Pancreas (tissue), 10 donors: Measurements from ENCODE around the gene ZDHHC11B. TPM values are rescaled to one million over a fixed set of nuclear protein-coding genes. Genes with fewer than 3 reads are reported as not detected.

Experiments
- ATAC-seq, 4 donors: fragments of 200-7000 bp; cut with Tn5 transposase; one replicate each; pipeline versions ENCODE4 v1.8.0 to v1.9.1; 2020; ENCODE audit warnings: mild to moderate bottlenecking in 4 of 4, moderate library complexity in 4 of 4
- DNase-seq, 6 donors: peaks; one replicate each; pipeline ENCODE4 v3.0.0-alpha.2; 2020
- FAIRE-seq: peaks from 2 replicates; lab custom pipeline; 2012; peaks lifted over from hg19 to GRCh38; lab: Jason Lieb, UNC
- H3K27ac ChIP-seq, 4 donors: fragments of 200-600 bp; sonication (generic); 1 replicate in 3 of 4; 2 replicates in 1 of 4; pipeline versions ENCODE4 v1.5.0 to v1.8.0; 2020
- H3K27me3 ChIP-seq, 4 donors: fragments of 200-600 bp; one replicate each; pipeline ENCODE4 v1.8.0; 2021
- H3K36me3 ChIP-seq, 3 donors: fragments of 200-600 bp; sonication (generic) in 1 of 3; one replicate each; pipeline versions ENCODE4 v1.5.0 to v1.8.0; 2020 to 2021
- H3K4me1 ChIP-seq, 3 donors: fragments of 200-600 bp; one replicate each; pipeline ENCODE4 v1.8.0; 2021
- H3K4me3 ChIP-seq, 4 donors: fragments of 200-600 bp; sonication (generic) in 2 of 4; one replicate each; pipeline versions ENCODE4 v1.5.0 to v1.8.0; 2020 to 2021
- H3K9me3 ChIP-seq, 4 donors: fragments of 200-600 bp; one replicate each; pipeline ENCODE4 v1.8.0; 2021
- WGBS, 2 donors: extraction: QIAGEN DNeasy Blood & Tissue Kit; methylation state at CpG; one replicate each; pipeline ENCODE4 v1.1.7; 2013; 5-methylcytosine and 5-hydroxymethylcytosine counted together
- intact Hi-C, 3 donors: fragments of 100-400 bp; cut with DNase I; formaldehyde crosslinking; loops; one replicate each; pipeline versions ENCODE4 v1.11.1 to v1.14.2; 2022
- polyA plus RNA-seq, 2 donors: library from polyadenylated mRNA; stranded (reverse); fragments of 200-250 nt; gene quantifications; one replicate each; pipeline ENCODE4 v1.2.3, GENCODE V29; 2013
- total RNA-seq, 6 donors: library from RNA; stranded (reverse); fragmentation: NEBNext Ultra II Directional in 4 of 6; extraction: Animal tissue kit (Norgen Biotek cat#: 25700) in 4 of 6; gene quantifications; one replicate each; pipeline versions ENCODE4 v1.2.1 to v1.2.4, GENCODE V29; 2021 to 2023
- TF ChIP-seq, protein P1 (sequence below), 4 donors: fragments of 200-600 bp; sonication (generic) in 3 of 4; IDR thresholded peaks; one replicate each; pipeline versions ENCODE4 v1.5.0 to v1.8.0; 2021; ENCODE audit warnings: antibody characterized with exemption in 4 of 4
- donor health status: healthy with polysubstance abuse.
- donor health status: DM: no; HTN: no; CAD: no; lungs with moderate emphysema.
- donor health status: DM: no; HTN: no; CAD: no.
- donor health status: control.
- donor health status: control.
- donor health status: Bipolar disorder and iron deficiency.
- donor health status: DM: yes; HTN: yes; CAD: no.
- donor health status: DM: no; HTN: no; CAD: no.
- donor health status: DM: no; HTN: no; CAD: no.
- donor health status: DM: yes; HTN: yes; CAD: no.

Gene ZDHHC11B
- total and polyA plus RNA-seq, 8 donors, result 2.8 to 19.9 (median 6.2) TPM

DNA sequence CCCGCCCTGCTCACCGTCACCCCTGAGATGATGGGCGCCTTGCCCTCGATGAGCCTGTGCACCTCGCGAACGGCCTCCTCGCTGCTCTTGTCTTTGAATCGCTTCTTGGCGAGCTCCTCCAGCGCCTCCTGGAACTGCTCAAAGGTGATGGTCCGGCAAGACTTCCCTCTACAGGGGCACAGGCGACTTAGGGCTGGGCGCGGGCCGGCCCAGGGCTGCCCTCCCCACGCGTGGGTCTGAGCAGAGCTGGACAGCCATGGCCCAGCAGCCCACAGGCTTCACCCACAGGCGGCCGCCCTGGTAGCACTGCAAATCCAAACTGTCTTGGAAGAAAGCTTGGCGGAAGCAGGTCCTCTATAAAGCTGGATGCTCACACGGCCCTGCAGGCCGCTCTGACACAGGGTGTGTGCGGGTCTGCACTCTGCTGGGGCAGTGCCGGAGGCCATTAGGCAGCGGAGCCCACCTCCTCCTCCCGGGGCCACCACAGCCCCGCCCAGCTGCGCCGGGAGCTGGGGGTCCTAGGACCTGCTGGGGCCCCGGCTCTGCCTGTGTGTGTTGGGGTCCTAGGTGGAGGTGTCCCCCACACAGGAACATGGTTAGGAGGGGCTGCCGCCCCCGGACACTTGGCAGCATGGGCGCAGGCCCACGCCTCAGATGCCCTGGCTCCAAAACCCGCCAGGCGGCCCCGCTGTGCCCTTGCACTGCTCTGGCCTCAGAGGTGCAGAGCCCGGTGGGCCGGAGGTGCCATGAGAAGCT lies 118.4 kb downstream of the ZDHHC11B start:
- Histone ChIP-seq H3K27ac (no peak overlapping the region), H3K4me3 (no peak overlapping the region), H3K4me1 (no peaks in the 10 kb centered on the region), H3K36me3 (no peaks in the 10 kb centered on the region), H3K27me3 (no peaks in the 10 kb centered on the region), H3K9me3 (no peaks in the 10 kb centered on the region)
- intact Hi-C loops, result no loop called here
- ATAC-seq (no peak), FAIRE-seq (no peak), DNase-seq (peak in 3 of 6 donors; percentile 23 to 72 (median 56))
- TF ChIP-seq, protein P1, sequence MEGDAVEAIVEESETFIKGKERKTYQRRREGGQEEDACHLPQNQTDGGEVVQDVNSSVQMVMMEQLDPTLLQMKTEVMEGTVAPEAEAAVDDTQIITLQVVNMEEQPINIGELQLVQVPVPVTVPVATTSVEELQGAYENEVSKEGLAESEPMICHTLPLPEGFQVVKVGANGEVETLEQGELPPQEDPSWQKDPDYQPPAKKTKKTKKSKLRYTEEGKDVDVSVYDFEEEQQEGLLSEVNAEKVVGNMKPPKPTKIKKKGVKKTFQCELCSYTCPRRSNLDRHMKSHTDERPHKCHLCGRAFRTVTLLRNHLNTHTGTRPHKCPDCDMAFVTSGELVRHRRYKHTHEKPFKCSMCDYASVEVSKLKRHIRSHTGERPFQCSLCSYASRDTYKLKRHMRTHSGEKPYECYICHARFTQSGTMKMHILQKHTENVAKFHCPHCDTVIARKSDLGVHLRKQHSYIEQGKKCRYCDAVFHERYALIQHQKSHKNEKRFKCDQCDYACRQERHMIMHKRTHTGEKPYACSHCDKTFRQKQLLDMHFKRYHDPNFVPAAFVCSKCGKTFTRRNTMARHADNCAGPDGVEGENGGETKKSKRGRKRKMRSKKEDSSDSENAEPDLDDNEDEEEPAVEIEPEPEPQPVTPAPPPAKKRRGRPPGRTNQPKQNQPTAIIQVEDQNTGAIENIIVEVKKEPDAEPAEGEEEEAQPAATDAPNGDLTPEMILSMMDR (IDR thresholded peaks at IDR 0.05), result no peak
- 93 to 94% methylated on average over 40 of the region's 40 CpGs for WGBS, 2 donors

DNA sequence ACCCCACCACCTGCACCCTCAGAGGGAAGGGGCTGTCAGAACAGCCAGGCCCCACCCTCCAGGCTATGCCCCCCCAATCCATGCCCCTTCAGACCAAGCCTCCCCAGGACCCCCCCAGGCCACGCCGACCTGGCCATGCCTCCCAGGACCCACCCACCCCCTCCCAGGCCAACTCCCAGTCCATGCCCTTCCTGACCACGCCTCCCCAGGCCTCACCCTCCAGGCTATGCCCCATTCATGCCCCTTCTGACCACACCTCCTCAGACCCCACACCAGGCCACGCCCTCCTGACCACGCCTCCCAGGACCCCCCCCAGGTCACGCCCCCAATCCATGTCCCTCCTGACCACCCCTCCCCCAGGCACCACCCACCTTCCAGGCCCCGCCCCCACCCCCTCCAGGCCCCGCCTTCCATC lies 119.0 kb downstream of the ZDHHC11B start:
- WGBS, 2 donors, result 75% methylated on average over 5 to 8 of the region's 8 CpGs
- Histone ChIP-seq H3K36me3 (no peaks in the 10 kb centered on the region), H3K27ac (no peak overlapping the region), H3K4me1 (no peaks in the 10 kb centered on the region), H3K27me3 (no peaks in the 10 kb centered on the region), H3K4me3 (no peak overlapping the region), H3K9me3 (no peaks in the 10 kb centered on the region)
- ATAC-seq (no peak), FAIRE-seq (no peak), DNase-seq (peak in 2 of 6 donors; percentile 33 to 61)
- TF ChIP-seq, protein P1 (IDR thresholded peaks at IDR 0.05), result no peak
- intact Hi-C loops, result no loop called here

DNA sequence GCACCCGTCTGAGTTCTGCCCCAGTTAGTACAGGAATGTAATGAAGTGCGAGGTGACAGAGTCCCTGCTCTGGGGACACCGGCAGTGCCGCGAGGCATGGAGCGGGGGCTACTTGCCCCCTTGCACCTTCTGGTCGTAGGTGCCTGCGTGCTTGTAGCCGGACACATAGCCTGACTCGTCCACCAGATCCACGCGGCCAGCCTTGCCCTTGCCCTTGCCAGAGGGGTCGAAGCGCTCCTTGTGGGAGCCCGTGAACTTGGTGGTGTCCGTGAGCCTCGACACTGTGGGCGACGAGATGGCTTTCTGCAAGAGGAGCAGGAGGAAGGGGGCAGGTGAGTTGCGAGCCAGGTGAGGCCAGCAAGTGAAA lies 119.6 kb downstream of the ZDHHC11B start:
- H3K4me3 ChIP-seq, result no peak overlapping the region
- FAIRE-seq, result no peak
- H3K9me3 ChIP-seq, result no peaks in the 10 kb centered on the region

DNA sequence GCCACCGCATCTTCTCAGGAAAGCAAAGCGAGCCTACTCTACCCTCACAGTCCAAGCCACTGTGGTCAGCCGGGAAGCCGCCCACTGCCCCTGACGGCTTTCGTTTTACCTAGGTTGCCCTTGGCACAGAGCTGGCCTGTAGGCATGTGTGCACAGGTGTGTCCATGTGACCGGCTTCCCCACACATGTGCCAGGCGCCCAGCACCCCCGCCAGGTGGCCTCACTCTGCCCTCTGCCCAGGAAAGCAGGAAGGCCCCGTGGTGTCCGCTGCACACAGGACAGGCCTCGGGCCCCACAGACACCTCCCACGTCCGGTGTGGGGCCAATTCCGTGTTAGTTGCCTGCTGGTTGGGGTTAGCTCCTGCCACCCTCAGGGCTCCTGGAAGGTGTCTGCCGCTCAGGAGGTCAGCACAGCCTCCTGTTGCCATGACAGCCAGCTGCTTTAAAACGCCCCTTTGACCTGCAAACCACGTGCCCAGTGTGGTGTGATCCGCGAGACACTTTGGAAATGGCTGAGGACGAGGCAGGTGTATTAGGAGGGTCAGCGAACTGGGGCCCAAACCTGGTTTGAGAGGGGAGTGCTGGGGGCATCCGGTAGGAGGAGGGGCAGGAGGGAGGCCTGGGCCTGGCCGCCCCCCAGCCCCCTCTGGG lies 120.1 kb downstream of the ZDHHC11B start:
- Histone ChIP-seq H3K27me3 (no peaks in the 10 kb centered on the region), H3K36me3 (no peaks in the 10 kb centered on the region), H3K4me1 (no peaks in the 10 kb centered on the region), H3K4me3 (no peak overlapping the region), H3K9me3 (no peaks in the 10 kb centered on the region), H3K27ac (no peak overlapping the region)
- FAIRE-seq (no peak), DNase-seq (peak; percentile 68 to 93 (median 80)), ATAC-seq (peak; percentile 81 to 95 (median 92))
- 55 to 58% methylated on average over 24 of the region's 24 CpGs for WGBS, 2 donors
- TF ChIP-seq, protein P1 (IDR thresholded peaks at IDR 0.05), result no peak
- intact Hi-C loops, result no loop called here

More for the DNA sequence above, 119.6 kb downstream of the ZDHHC11B start:
- DNase-seq (peak in 2 of 6 donors; percentile 39 to 81), ATAC-seq (no peak)
- Histone ChIP-seq H3K27me3 (no peaks in the 10 kb centered on the region), H3K4me1 (no peaks in the 10 kb centered on the region), H3K36me3 (no peaks in the 10 kb centered on the region), H3K27ac (no peak overlapping the region)
- WGBS, 2 donors, result 97 to 98% methylated on average over 17 to 20 of the region's 20 CpGs
- TF ChIP-seq, protein P1 (IDR thresholded peaks at IDR 0.05), result no peak
- intact Hi-C loops, result no loop called here
